RKO (cell line): ENCODE measurements around the gene FOXJ2.
"Not testable (repeated sequence)": the region's sequence is repeated elsewhere in the genome, so short reads cannot be mapped to it uniquely, and the experiment has no call there.

Experiments used
- DNase-seq: peaks from one replicate; pipeline ENCODE4 v3.0.0-alpha.2; 2016; ENCODE audit warnings: low spot score

The FOXJ2 gene

GRCh38 chr12:8065991-8066594, 33.6 kb downstream of the FOXJ2 start, which contains the start of gene C3AR1:
C3AR1 (minus strand) TSS chr12:8066359; CDS start chr12:8060185, 6,174 bp downstream.
- peak; percentile 77 for DNase-seq

- DNase-seq = no peak
These were observed 37.1 kb downstream of the FOXJ2 start for GRCh38 chr12:8069582-8069981.

DNA sequence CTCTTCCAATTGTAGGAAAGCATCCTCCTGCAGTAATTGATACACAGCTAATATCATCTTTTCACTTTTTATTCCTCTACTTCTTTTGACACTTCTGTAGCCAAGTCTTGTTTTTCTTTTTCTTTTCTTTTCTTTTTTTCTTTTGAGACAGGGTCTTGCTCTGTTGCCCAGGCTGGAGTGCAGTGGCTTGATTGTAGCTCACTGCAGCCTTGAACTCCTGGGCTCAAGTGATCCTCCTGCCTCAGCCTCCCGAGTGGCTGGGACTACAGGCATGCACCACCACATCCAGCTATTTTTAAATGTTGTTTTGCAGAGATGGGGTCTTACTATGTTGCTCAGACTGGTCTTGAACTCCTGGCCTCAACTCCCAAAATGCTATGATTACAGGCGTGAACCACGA, 39.3 kb downstream of the FOXJ2 start:
- DNase-seq = not testable (repeated sequence)

DNA sequence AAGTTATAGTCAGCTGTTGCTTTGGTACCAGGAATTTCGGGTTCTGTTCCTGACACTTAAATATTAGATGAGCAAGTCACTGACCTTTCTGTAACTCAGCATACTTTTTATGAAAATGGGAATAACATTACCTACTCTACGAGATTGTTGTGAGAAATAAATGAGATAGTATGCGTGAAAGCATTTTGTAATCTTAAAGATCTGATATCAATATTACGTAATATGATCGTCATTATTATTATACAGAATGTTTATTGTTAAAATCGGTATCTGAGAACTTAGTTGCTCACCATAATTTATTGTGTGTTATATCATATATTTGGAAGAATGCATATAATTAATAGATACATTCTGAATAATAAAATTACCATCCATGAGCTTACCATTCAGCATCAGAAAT, 43.4 kb downstream of the FOXJ2 start:
- DNase-seq = no peak

GRCh38 chr12:8076366-8076765, 43.9 kb downstream of the FOXJ2 start:
- no peak for DNase-seq

GRCh38 chr12:8077207-8077606, 44.7 kb downstream of the FOXJ2 start:
- peak; percentile 85 for DNase-seq

- DNase-seq = peak; percentile 81
These were observed 45.9 kb downstream of the FOXJ2 start for GRCh38 chr12:8078398-8078797.

- no peak for DNase-seq
These were observed 46.4 kb downstream of the FOXJ2 start for GRCh38 chr12:8078916-8079315.

DNA sequence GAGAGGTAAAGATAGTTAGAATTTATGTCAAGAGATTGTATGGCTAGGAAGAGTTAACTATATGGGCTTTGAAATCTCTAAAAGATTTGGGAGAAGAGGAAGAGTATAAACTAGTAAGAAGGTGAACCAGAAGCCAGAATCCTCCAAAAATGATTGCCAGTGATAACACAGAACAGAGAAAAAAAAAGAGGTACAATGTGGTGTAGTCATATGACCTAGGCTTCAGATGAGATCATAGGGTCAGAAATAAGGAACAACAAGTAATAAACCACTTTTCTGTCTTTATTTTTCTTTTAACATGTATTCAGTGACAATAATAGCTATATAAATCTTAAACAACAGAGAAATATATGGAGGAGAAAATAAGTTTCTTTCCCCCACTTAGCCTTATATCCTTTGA, 47.6 kb downstream of the FOXJ2 start:
- no peak for DNase-seq

DNA sequence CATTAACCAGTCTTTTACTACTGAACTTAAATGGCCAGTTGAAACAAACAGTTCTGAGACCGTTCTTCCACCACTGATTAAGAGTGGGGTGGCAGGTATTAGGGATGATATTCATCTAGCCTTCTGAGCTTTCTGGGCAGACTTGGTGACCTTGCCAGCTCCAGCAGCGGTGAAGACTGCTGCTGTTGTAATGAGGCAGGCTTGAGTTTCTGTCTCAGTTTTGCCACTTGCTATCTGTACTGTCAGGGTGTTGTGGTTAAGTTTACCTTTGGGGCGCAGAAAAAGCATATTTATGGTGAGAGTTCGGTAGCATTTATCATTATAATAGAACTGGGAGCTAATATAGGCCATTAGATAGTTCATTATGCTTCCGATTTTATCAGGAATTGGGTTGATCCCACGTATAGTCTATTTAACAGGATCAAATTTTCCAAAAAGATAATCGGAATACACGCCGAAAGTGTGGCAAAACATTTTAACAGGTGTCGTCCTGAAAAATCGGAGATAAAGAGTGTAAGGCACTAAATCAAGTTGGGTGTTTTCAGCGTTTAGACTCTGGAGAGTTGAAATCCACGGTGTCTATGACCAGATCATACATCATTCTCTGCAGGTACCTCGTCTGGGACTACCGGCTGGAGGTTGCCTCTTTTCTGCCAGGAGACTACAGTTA, 48.9 kb downstream of the FOXJ2 start:
- peak; percentile 34 for DNase-seq

DNA sequence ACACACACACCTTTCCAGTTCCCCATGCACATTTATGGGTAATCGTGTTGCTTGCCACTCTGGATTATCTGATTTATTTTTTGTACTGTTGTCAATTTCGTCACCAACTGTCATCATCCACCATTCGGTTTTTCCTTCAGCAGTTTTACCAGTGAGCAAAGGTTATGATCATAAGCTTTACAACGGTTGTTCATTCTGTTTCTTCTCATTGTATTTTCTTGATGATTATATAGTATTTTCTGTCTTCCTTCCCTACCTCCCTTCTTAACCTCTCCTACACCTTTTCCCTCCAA, 50.2 kb downstream of the FOXJ2 start:
- DNase-seq = peak; percentile 23

GRCh38 chr12:8084351-8084750, 51.8 kb downstream of the FOXJ2 start:
- DNase-seq = not testable (repeated sequence)

- DNase-seq = no peak
These were observed 55.1 kb downstream of the FOXJ2 start for GRCh38 chr12:8087666-8088065.

DNA sequence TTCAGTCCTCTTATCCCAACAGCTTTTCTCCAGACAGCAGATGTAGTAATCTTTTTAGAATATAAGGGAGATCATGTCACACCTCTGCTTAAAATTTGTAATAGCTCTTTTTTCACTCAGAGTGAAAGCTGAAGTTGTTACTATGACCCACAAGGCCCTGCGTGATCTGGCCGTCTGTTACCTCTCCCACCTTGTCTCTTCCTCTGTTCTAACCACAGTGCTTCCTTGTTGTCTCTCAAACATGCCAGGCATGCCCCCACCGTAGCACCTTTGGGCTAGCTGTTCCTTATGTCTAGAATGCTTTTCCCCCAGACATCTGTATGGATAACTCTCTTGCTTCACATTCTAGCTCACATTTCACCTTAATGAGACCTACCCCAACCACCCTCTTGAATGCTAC, 56.1 kb downstream of the FOXJ2 start:
- DNase-seq = no peak

DNA sequence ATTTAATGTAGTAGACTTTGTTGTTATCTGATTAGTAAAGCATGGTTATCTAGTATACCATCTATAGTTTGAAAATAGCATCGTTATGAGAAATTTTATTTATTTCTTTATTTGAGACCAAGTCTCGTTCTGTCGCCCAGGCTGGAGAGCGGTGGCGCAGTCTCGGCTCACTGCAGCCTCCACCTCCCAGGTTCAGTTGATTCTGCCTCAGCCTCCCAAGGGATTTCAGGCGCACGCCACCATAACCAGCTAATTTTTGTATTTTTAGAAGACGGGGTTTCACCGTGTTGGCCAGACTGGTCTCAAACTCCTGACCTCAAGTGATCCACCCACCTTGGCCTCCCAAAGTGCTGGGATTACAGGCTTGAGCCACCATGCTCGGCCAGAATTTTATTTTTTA, 56.8 kb downstream of the FOXJ2 start:
- not testable (repeated sequence) for DNase-seq

- DNase-seq = no peak
These were observed 57.2 kb downstream of the FOXJ2 start for GRCh38 chr12:8089716-8090115.

DNA sequence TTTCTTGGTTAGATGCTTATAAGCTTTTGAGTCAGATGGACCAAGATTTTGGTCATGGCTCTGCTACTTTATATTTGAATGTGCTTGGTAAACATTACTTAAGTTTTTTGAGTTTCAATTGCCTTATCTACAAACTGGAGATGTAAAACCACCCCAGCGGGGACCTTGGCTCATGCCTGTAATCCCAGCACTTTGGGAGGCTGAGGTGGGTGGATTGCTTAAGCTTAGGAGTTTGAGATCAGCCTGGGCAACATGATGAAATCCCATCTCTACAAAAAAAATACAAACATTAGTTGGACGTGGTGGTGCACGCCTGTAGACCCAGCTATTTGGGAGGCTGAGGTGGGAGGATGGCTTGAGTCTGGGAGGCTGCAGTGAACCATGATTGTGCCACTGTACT, 60.8 kb downstream of the FOXJ2 start:
- no peak for DNase-seq

GRCh38 chr12:8096281-8096915, 63.9 kb downstream of the FOXJ2 start:
- no peak for DNase-seq

DNA sequence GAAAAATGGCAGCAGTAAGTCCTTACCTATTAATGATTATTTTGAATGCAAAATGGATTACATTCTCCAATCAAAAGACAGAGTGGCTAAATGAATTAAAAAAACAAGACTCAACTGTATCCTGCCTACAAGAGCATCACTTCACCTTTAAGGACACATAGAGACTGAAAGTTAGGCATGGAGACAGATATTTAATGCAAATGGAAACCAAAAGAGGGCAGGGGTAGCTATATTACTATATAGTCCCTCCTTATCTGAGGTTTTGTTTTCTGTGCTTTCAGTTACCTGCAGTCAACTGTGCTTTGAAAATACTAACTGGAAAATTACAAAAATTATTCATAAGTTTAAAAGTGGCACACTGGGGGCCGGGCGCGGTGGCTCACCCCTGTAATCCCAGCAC, 66.7 kb downstream of the FOXJ2 start:
- no peak for DNase-seq
